GM04503 (cell line): ENCODE data around the gene LYPLA2.
"Not testable (repeated sequence)": the region's sequence is repeated elsewhere in the genome, so short reads cannot be mapped to it uniquely, and the experiment has no call there.

Source experiments
- DNase-seq: peaks from one replicate; pipeline ENCODE4 v3.0.0-alpha.2; 2012; ENCODE audit warnings: low read depth

LYPLA2 gene

DNA sequence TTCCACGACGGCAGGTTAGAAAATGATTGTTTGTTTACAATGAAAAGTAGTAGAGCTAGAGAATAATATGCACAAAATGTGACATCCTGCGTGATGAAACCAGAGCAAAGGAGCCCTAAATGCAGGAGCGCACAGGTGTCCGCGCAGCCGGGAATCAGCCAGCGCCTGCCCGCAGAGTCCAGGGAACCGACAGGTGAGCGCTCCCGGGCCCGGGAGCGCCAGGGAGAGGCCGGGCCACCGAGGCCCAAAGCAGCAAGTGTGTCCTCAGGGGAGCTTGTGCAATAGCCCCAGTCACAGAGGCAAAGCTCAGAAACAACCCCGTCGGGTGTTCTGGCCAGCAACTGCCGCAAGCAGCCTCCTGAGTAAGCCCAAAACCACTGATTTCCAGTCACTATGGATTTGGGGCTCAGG is 10.4 kb downstream of the LYPLA2 start:
- DNase-seq = no peak

DNA sequence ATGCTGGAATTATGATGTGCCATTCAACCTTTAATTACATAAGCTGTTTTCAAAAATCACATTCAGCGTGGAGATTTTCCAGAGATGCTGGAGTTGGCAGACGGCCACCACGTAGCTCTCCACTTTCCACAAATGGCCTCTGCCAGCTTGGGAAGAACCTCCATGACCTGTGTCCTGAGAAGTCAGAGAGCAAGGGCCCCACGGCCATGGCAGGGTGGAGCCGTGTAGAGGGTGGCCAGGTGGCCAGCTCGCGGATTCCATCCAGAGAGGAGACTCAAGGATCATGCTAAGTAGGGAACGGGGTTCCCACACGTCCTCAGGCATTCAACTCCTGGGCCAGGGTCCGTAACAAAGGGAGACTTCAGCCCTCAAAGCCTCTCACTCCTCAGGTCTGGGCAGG is 10.9 kb downstream of the LYPLA2 start:
- no peak for DNase-seq

DNA sequence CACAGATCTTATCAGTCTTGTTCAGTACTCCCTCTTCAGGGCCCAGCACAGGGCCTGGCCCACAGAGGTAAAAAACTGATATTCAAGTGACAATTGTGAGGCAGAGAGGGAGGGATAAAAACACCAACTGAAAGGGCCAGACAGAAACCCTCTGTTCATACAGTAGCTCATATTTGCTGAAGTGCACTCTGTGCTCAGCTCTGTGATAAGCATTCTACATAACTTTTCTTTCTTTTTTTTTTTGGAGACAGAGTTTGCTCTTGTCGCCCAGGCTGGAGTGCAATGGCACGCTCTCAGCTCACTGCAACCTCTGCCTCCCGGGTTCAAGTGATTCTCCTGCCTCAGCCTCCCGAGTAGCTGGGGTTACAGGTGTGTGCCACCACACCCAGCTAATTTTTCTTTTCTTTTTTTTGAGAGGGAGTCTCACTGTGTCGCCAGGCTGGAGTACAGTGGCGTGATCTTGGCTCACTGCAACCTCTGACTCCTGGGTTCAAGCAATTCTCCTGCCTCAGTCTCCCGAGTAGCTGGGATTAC is 11.9 kb downstream of the LYPLA2 start:
- DNase-seq = not testable (repeated sequence)

DNA sequence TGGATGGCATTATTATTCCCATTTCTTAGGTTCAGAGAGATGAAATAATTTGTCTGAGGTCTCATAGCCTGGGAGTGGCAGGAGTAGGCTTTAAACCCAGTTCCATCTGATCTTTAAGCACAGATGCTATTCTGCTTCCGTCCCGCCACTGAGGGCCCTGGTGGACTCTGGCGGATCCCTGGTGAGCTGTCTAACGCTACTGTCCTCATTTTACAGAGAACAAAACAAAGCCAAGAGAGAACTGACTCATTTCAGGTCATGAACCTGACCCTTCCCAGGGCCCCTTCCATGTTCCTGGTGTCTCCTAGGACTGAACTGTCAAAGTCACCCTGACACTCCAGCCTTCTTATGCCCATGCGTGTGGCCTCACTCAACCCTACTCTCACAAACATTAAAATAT is 12.7 kb downstream of the LYPLA2 start:
- no peak for DNase-seq

DNA sequence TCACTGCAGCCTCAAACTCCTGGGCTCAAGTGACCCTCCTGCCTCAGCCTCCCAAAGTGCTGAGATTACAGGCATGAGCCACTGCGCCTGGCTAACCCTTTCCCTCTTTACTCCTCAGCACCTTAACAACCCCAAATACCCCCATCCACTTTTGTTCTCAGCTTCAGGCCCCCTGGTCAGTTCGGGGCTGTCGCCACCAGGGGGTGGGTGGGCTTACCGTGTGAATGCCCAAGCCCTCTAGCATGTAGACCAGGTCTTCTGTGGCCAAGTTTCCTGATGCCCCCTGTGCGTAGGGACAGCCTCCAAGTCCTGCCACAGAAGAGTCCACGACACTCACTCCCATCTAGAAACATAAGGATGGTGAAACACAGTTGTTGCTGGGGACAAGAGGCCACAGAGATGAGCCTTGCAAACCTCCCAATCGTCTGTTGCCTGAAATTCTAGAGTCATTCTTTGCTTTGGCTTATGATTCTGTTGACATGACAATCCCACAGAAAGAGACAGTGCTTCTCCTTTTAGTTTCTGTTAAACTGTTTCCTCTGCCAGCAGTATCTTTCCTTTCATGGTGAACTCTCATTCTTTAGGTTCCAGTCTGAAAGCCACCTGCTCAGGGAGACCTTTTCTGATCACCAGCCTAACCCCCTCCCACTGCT is 13.4 kb downstream of the LYPLA2 start:
- DNase-seq = no peak

DNA sequence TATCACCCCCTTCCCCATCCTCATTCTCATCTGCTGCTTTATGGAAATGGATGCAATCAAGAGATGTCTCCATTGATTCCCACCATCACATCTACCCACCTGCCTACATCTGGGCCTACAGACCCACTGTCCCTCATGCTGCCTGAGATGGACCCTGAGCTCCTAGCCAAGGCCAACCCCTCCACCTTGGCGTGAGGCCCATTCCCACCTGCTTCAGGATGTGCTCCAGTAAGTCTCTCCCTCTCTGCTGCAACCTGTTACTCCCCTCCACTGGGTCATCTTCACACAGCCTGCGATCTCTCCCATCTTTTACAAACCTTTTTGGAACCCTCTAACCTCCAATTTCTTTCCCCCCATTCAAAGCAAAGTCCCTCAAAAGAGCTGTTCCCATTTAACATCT is 14.1 kb downstream of the LYPLA2 start:
- DNase-seq = no peak

DNA sequence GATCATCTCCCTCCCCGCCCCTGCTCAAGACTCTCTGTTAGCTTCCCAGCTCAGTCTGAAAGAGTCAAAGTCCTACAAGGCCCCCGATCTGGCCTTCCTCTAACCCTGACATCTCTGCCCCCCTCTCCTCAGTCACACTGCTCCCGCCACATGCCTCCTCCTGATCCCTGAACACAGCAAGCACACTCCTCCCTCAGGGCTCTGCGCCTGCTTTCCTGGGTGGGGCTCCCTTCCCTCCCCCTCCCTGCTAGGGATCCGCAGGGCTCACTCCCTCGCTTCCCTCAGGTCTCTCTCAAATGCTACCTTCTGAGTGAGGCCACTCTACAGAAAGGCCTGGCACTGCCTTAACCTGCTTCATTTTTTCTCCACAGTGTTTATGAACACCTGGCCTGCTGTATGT is 15.3 kb downstream of the LYPLA2 start:
- DNase-seq = no peak

DNA sequence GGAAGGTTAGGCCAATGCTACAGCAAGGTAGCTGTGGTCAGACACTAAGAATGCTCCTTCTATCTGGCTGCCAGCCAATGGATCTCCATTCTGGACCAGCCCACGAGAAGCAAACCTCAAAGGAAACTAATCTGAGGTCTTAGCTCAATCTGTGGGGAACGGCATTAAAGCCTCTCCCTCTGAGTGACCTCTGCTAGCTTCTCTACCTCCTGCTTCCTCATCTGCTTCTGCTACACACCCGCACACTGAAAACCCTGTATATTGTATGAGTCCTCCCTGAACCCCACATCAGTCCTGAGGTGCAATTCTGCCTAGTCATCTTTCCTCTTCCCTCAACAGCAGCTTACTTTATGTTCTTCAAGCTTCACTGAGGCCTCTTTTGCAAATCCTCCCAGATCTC is 16.5 kb downstream of the LYPLA2 start:
- no peak for DNase-seq

DNA sequence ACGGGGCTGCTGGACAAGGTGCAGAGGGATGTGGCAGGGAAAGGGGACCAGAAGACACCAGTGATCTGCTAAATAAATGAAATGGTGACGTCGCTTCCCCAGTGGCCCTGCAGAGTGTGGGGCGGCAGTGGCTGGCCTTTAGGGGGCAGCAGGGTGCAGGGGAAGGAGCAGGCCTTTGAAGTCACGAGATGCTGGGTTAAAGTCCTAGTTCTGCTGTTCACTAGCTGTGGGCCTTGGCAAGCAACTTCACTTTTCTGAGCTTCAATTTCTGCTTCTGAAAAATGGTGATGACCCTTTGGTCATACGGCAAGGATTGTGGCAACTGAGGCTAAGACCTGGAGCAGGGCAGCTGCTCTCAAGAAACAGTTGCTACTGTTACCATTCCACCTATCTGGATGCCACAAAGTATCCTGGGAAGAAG is 18.8 kb downstream of the LYPLA2 start:
- DNase-seq = no peak

DNA sequence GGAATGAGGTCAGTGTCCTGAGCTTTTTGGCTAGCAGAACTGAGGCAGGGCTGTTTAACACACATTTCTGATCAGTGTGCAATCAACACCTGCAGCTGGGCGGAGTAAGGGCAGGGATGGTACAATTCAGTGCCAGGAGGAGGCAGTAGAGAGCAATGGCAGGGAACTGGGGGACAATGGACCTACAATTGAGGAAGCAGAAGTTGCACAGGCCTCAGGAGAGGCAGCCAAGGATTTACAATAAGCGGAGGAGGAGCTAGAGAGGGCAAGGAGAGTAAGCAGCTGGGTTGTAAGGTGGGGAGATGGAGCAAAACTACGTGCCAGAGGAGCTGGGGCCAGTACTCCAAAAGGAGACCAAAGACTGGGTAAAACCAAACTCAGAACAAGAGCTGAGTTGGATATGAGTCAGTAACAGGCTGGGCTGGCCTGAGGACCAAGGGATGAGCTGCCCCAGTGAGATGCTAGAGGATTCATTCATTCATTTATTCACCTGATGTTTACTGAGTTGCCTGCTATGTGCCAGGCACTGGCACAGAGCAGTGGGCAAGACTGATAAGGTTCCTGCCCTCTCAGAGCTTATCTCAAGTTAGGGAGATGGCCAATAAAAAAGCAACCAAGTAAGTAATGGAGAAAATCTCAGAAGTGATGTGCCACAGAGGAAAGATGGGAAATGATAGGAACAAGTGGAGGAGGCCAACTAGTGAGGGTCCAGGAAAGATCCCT is 20.0 kb downstream of the LYPLA2 start:
- DNase-seq = no peak

DNA sequence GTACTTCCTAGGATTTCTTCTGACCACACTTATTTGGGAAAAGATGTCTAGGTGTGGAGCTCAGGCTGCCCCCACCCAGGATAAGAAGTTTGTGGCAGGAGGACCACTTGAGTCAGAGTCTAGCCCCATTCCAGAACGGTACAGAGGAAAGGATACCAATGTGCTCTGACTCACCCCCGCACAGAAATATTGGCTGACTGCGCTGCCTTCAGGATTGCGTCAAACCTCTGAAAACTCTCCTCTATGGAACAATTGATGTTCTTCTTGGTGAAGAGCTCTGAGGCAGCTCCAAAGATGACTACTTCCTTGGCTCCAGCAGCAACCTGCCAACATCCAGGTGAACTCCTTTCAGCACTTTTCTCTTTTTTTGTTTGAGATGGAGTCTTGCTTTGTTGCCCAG is 23.1 kb downstream of the LYPLA2 start:
- DNase-seq = no peak

DNA sequence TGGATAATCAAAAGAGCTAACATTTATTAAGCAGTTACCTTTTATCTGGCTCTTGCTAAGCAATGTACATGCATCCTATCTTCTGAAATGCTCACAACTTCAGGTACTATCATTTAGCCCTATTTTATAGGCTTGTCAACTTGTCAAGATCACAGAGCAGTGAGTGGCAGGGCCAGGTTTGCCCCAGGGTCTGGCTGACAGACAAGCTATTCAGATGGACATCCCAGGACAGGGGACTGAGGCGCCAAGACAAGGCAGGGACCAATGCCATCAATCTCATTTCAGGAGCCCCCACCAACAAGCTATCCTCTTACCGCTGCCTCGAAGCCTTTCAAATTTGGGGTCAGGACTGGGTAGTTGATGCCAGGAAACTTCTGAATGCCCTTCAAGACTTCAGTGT is 25.4 kb downstream of the LYPLA2 start:
- no peak for DNase-seq

DNA sequence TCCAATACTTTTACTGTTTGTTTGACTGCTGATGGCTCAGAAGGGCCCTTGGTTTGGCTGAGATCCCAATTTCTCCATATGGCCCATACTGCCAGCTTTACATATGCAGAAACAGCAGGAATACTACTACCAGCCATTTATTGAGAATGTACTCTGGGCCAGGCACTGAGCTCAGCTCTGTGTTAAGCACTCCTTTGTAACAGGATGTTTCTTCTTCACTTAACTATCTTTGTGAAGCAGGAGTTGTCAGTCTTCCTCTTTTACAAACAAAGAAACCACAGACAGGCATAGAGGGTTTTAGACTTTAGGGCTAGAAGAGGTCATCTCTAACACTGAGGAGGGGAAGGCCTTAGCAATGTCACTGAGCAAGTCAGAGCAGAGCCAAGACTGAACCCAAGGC is 26.0 kb downstream of the LYPLA2 start:
- no peak for DNase-seq

DNA sequence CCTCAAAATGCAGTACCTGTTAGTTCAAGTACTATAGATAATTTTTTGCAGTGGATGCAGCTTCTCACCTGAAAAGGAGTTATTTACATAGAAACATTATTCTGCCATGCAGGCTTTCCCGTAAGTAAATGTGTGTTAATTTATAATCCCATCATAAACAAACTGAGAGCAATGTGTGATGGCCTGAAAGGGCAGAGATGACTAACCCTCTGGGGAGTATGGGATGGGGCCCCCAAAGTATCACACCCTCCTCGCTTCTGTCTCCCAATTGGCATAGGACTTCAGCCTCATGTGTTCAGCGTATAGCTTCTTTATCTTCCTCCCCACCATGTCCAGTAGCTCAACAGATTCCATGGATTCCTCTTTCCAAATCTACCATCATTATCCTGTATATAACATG is 26.7 kb downstream of the LYPLA2 start:
- DNase-seq = no peak

DNA sequence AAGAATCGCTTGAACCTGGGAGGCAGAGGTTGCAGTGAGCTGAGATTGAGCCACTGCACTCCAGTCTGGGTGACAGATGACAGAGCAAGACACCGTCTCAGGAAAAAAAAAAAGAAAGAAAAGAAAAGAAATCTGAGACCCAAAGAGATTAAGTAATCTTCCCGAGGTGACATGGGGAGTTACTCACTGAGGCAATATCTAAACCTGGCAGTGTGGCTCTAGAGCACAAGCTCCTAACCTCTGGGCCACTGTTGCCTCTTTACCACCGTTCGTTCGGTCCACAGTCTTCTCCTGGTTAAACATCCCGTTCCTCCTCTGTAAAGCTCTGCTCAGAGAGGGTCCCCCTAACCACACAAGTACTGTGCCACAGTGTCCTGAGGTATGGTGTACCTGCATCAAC is 32.8 kb downstream of the LYPLA2 start:
- DNase-seq = no peak

DNA sequence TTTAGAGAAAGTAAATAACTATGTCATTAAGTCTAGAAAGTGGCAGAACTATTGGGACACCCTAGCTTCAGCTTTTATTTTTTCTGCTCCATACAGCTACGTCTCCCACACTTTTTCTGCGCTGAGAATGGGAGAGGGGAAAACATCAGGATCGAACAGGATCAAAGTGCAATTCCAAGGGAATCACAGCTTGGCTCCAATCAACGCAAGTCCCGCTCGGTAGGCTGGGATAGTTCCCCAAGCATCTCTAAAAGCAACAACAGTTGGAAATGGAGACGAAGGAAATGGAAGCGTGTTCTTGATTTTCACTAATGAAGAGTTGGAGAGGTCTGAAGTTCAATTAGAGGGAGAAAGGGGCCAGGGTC is 33.7 kb downstream of the LYPLA2 start:
- no peak for DNase-seq

DNA sequence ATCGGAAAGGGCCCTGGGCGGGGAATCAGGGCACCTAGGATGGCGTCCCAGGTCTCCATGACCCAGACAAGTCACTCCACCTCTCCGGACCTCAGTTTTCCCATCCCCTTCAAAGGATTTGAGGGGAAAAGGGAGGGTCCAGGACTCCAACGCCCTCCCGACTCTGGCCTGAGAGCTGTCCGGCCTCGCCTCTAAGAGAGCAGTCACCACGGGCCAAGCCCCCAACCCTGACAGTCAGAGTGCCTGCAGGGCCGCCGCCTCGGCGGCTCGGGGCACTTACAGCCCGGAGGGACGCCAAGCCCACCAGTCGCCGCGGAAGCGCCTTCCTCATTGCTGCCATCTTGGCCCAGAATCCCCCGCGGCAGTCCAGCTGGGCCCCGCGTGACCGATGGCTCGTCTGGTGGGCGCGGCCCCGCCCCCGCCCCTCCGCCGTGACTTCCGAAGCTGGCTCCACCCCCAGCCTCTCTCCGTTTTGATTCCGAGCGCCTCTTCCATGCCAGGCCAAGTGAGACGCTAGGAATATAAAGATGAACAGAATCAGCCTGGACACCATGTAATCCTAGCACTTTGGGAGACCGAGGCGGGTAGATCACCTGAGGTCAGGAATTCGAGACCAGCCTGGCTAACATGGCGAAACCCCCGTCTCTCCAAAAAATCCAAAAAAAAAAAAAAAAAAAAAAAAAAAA is 34.3 kb downstream of the LYPLA2 start, which contains the start of gene HMGCL:
HMGCL (minus strand) TSS at position 354 of the 686 bp plus-strand sequence; CDS start at position 340, 14 bp downstream.
- peak; percentile 43 for DNase-seq

DNA sequence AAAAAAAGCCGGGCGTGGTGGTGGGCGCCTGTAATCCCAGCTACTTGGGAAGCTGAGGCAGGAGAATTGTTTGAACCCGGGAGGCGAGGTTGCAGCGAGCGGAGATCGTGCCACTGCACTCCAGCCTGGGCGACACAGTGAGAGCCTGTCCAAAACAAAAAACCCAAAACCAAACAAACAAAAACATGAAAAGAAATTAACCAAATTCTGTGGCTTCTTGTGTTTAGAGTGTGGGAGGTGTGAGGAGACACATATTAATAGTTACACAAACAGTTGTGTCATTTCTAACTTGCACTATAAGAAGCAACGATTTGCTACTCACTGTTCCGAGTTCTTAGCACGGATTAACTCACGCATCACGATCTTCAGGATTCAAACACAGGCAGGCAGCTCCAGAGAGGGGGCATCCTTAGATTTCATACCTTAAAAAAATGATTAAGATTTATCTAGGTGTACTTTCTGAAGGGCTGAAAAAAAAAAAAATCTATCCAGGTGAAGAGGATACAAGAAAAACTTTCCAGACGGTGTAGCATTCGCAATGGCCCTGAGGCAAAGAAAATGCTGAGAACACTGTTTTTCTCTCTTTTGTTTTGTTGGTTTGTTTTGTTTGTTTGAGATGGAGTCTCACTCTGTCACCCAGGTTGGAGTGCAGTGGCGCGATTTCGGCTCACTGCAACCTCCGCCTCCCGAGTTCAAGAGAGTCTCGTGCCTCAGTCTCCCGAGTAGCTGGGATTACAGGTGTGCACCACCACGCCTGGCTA is 35.0 kb downstream of the LYPLA2 start:
- no peak for DNase-seq

DNA sequence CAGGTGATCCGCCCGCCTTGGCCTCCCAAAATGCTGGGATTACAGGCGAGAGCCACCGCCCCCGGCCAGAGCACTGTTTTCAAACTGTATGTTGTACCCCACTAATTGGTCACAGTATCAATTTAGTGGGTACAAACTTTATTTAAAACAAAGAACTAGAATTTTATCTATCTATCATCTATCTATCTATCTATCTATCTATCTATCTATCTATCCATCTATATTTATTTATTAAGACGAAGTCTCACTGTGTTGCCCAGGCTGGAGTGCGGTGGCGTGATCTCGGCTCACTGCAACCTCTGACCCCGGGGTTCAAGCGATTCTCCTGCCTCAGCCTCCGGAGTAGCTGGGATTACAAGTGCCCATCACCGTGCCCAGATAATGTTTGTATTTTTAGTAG is 35.6 kb downstream of the LYPLA2 start:
- not testable (repeated sequence) for DNase-seq

DNA sequence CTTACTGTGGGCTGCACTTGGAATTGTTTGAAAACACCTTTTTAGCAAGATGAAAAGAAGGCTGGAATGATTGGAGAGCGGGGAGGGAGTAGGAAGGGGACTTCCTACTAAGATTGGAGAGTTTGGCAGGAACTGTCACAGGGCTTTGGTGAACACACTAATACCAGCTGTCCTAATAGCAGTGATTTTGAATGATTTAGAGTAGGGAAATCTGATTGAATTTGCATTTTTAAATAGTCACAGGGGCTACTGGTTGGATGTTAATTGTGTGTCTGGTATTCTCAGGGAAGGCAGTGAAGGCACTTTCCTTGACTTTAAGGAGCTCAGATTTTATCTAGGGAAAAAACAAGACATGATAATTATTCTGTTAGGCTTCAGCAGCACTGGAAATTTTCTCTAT is 36.8 kb downstream of the LYPLA2 start:
- no peak for DNase-seq

DNA sequence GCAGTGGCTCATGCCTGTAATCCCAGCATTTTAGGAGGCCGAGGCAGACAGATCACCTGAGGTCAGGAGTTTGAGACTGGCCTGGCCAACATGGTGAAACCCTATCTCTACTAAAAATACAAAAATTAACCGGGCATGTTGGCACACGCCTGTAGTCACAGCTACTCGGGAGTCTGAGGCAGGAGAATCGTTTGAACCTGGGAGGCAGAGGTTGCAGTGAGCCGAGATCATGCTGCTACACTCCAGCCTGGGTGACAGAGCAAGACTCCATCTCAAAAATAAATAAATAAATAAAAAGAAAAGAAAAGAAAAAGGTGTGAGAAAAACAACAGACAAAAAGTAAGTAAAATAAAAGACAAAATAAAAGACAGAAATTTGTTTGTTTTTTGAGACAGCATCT is 43.2 kb downstream of the LYPLA2 start:
- DNase-seq = not testable (repeated sequence)

DNA sequence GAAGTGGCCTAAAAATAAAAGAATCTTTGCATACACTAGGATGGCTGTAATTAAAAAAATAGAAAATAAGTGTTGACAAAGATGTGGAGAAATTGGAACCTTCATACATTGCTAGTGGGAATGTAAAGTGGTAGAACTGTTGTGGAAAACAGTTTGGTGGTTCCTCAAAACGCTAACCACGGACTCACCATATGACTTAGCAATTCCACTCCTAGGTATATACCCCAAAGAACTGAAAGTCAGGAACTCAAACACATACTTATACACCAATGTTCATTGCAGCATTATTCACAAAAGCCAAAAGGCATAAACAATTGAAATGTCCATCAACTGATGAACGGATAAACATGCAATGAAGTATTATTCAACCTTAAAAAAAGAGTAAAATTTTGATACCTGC is 45.1 kb downstream of the LYPLA2 start:
- no peak for DNase-seq
